Neural progenitor cell (in vitro differentiated cells): ENCODE measurements around the gene OR4C45. TPM values are rescaled to one million over a fixed set of nuclear protein-coding genes. Genes with fewer than 3 reads are reported as not detected.
"Not testable (repeated sequence)": the region's sequence is repeated elsewhere in the genome, so short reads cannot be mapped to it uniquely, and the experiment has no call there.

Source experiments
- DNase-seq: peaks from one replicate; pipeline ENCODE4 v3.0.0-alpha.2; 2016; ENCODE audit warnings: low spot score
- H2AFZ ChIP-seq: fragments of 200-600 bp; sonication (generic); replicated peaks from 2 replicates; pipeline ENCODE4 v1.6.1; 2016; ENCODE audit warnings: antibody characterized with exemption
- H3F3A ChIP-seq: fragments of 200-600 bp; sonication (generic); 2 replicates; pipeline ENCODE4 v1.6.1; 2016; ENCODE audit warnings: antibody characterized with exemption, low read depth
- H3K27ac ChIP-seq: fragments of 200-600 bp; sonication (generic); 2 replicates; pipeline ENCODE4 v1.5.1; 2016; ENCODE audit warnings: mild to moderate bottlenecking
- H3K27me3 ChIP-seq: fragments of 200-600 bp; sonication (generic); 2 replicates; pipeline ENCODE4 v1.6.1; 2016; ENCODE audit warnings: mild to moderate bottlenecking, moderate library complexity
- H3K36me3 ChIP-seq: fragments of 200-600 bp; sonication (generic); 2 replicates; pipeline ENCODE4 v1.5.1; 2016
- H3K4me1 ChIP-seq: fragments of 200-600 bp; sonication (generic); 2 replicates; pipeline ENCODE4 v1.6.1; 2016; ENCODE audit warnings: mixed run types
- H3K4me2 ChIP-seq: fragments of 200-600 bp; sonication (generic); 2 replicates; pipeline ENCODE4 v1.6.1; 2016
- H3K4me3 ChIP-seq: fragments of 200-600 bp; sonication (generic); 2 replicates; pipeline ENCODE4 v1.5.1; 2016
- H3K79me2 ChIP-seq: fragments of 200-600 bp; sonication (generic); 2 replicates; pipeline ENCODE4 v1.6.1; 2016; ENCODE audit warnings: low read depth
- H3K9ac ChIP-seq: fragments of 200-600 bp; sonication (generic); 2 replicates; pipeline ENCODE4 v1.6.1; 2016
- H3K9me3 ChIP-seq: fragments of 200-600 bp; sonication (generic); 2 replicates; pipeline ENCODE4 v1.5.1; 2016; ENCODE audit warnings: low read depth
- H4K20me1 ChIP-seq: fragments of 200-600 bp; sonication (generic); 2 replicates; pipeline ENCODE4 v1.6.1; 2016; ENCODE audit warnings: low read depth
- H3K27ac Mint-ChIP-seq: 3 replicates; pipeline ENCODE4 v1.8.0; 2021; ENCODE audit warnings: mixed read lengths
- H3K27me3 Mint-ChIP-seq: 2 replicates; pipeline ENCODE4 v1.8.0; 2022; ENCODE audit warnings: low read depth, mild to moderate bottlenecking, inconsistent platforms, moderate library complexity, mixed read lengths; ENCODE audit not compliant: insufficient read depth
- H3K36me3 Mint-ChIP-seq: 3 replicates; pipeline ENCODE4 v1.8.0; 2021; ENCODE audit warnings: mixed read lengths
- H3K4me1 Mint-ChIP-seq: 3 replicates; pipeline ENCODE4 v1.8.0; 2021; ENCODE audit warnings: mixed read lengths
- H3K4me3 Mint-ChIP-seq: 3 replicates; pipeline ENCODE4 v1.8.0; 2021; ENCODE audit warnings: mild to moderate bottlenecking, moderate library complexity, mixed read lengths
- H3K9me3 Mint-ChIP-seq: 3 replicates; pipeline ENCODE4 v1.8.0; 2020; ENCODE audit warnings: mixed read lengths
- CTCF ChIP-seq: fragments of 200-600 bp; sonication (generic); IDR thresholded peaks from 2 replicates; pipeline ENCODE4 v1.5.1; 2017; ENCODE audit warnings: antibody characterized with exemption, mild to moderate bottlenecking
- EZH2 ChIP-seq: fragments of 200-600 bp; sonication (generic); IDR thresholded peaks from 2 replicates; pipeline ENCODE4 v1.6.1; 2017; ENCODE audit warnings: antibody characterized with exemption, mild to moderate bottlenecking, moderate library complexity
- EZH2phosphoT487 ChIP-seq: fragments of 200-600 bp; sonication (generic); IDR thresholded peaks from 2 replicates; pipeline ENCODE4 v1.6.1; 2017; ENCODE audit warnings: antibody characterized with exemption
- total RNA-seq: library from RNA; depleted of rRNA; stranded (reverse); fragments of >200 nt; gene quantifications from 2 replicates; pipeline ENCODE4 v1.2.3, GENCODE V29; 2015; ENCODE audit warnings: low replicate concordance

Gene OR4C45
- total RNA-seq, 1 donor from 2014 or later = not detected

- Histone ChIP-seq H4K20me1 (no peaks in the 10 kb centered on the region), H3K79me2 (no peaks in the 10 kb centered on the region), H3F3A (no peaks in the 10 kb centered on the region), H2AFZ (no peak overlapping the region), H3K27me3 (no peaks in the 10 kb centered on the region), H3K36me3 (no peaks in the 10 kb centered on the region), H3K4me1 (no peaks in the 10 kb centered on the region), H3K27ac (no peak overlapping the region), H3K9ac (no peak overlapping the region), H3K4me3 (no peak overlapping the region), H3K4me2 (no peak overlapping the region), H3K9me3 (peaks cover 2% of the 10 kb centered on the region)
- Mint-ChIP-seq H3K4me3 (no peak overlapping the region), H3K4me1 (no peaks in the 10 kb centered on the region), H3K27me3 (peaks cover 8% of the 10 kb centered on the region), H3K9me3 (peaks cover 74% of the 10 kb centered on the region), H3K36me3 (no peaks in the 10 kb centered on the region), H3K27ac (no peak overlapping the region)
- DNase-seq = no peak
- TF ChIP-seq EZH2 = no peak
- no peak for TF ChIP-seq EZH2phosphoT487
- TF ChIP-seq CTCF = no peak
These were observed 45.3 kb downstream of the OR4C45 start for GRCh38 chr11:50078001-50078400.

GRCh38 chr11:50078946-50079345 lies 46.3 kb downstream of the OR4C45 start:
- peaks cover 73% of the 10 kb centered on the region for H3K9me3 Mint-ChIP-seq
- H3K4me3 Mint-ChIP-seq, H4K20me1 ChIP-seq, DNase-seq, H3F3A ChIP-seq, H3K4me2 ChIP-seq, H3K4me1 ChIP-seq, H3K27me3 ChIP-seq, H3K79me2 ChIP-seq, H3K27ac Mint-ChIP-seq, H2AFZ ChIP-seq, H3K9me3 ChIP-seq, H3K27me3 Mint-ChIP-seq, H3K9ac ChIP-seq, H3K36me3 Mint-ChIP-seq, H3K4me1 Mint-ChIP-seq, H3K27ac ChIP-seq, H3K4me3 ChIP-seq, H3K36me3 ChIP-seq: not testable (repeated sequence)

GRCh38 chr11:50080256-50080655 lies 47.6 kb downstream of the OR4C45 start:
- Histone ChIP-seq H2AFZ (no peak overlapping the region), H3F3A (no peaks in the 10 kb centered on the region), H4K20me1 (no peaks in the 10 kb centered on the region), H3K79me2 (no peaks in the 10 kb centered on the region), H3K9ac (no peak overlapping the region), H3K4me3 (no peak overlapping the region), H3K4me2 (no peak overlapping the region), H3K27ac (no peak overlapping the region), H3K27me3 (no peaks in the 10 kb centered on the region), H3K9me3 (peaks cover 3% of the 10 kb centered on the region), H3K4me1 (no peaks in the 10 kb centered on the region), H3K36me3 (no peaks in the 10 kb centered on the region)
- peaks cover 7% of the 10 kb centered on the region for H3K27me3 Mint-ChIP-seq
- H3K27ac Mint-ChIP-seq = no peak overlapping the region
- H3K4me1 Mint-ChIP-seq = no peaks in the 10 kb centered on the region
- no peak for DNase-seq
- peaks cover 69% of the 10 kb centered on the region for H3K9me3 Mint-ChIP-seq
- no peaks in the 10 kb centered on the region for H3K36me3 Mint-ChIP-seq
- no peak for TF ChIP-seq EZH2phosphoT487
- TF ChIP-seq CTCF = no peak
- TF ChIP-seq EZH2 = no peak
- no peak overlapping the region for H3K4me3 Mint-ChIP-seq

Other genes with a start within 250 kb of the OR4C45 start
- gene OR4C13, start 80.5 kb upstream of the OR4C45 start, total RNA-seq = not detected in 2 replicates
- not detected in 2 replicates for gene OR4C12, start 50.3 kb upstream of the OR4C45 start, total RNA-seq